ENCODE results near the gene TTLL11. TPM values are rescaled to one million over a fixed set of nuclear protein-coding genes. Genes with fewer than 3 reads are reported as not detected.

The TTLL11 gene
- total RNA-seq, 1 donor from 2014 or later: 6.9 TPM

GRCh38 chr9:122090287-122090883 lies 2.7 kb downstream of the TTLL11 start:
- FAIRE-seq (no peak), DNase-seq (ENCODE audit: low read depth) (no peak)
- no peak for TF ChIP-seq CTCF (IDR thresholded peaks at IDR 0.05; ENCODE audit: insufficient read depth, low read depth, low read length)
- TF ChIP-seq EZH2 (IDR thresholded peaks at IDR 0.05; ENCODE audit: insufficient read depth, low read length): no peak
- H3K27me3 ChIP-seq (ENCODE audit: insufficient read depth, low read length): no peaks in the 10 kb centered on the region
- H3K9me3 ChIP-seq (ENCODE audit: insufficient read depth, low read depth, low read length): no peaks in the 10 kb centered on the region
- no peaks in the 10 kb centered on the region for H3K36me3 ChIP-seq (ENCODE audit: insufficient read depth, low read length)
- Mint-ChIP-seq H3K4me1 (ENCODE audit: low read depth, unreplicated experiment) (peaks cover 7% of the 10 kb centered on the region), H3K9me3 (ENCODE audit: unreplicated experiment) (no peaks in the 10 kb centered on the region), H3K4me3 (ENCODE audit: unreplicated experiment) (no peak overlapping the region), H3K27ac (ENCODE audit: unreplicated experiment) (no peak overlapping the region), H3K36me3 (ENCODE audit: low read depth, unreplicated experiment) (peaks cover 6% of the 10 kb centered on the region), H3K27me3 (ENCODE audit: low read depth, unreplicated experiment) (peaks cover 7% of the 10 kb centered on the region)
- no peak overlapping the region for H3K27ac ChIP-seq (ENCODE audit: low read depth, low read length)
- H3K79me2 ChIP-seq (ENCODE audit: insufficient read depth, low read length): peaks cover 38% of the 10 kb centered on the region
- H3K4me1 ChIP-seq (ENCODE audit: insufficient read depth, low read length): peaks cover 22% of the 10 kb centered on the region
- no peak overlapping the region for H3K4me3 ChIP-seq (ENCODE audit: insufficient read depth, low read depth, low read length)
- H4K20me1 ChIP-seq (ENCODE audit: insufficient read depth, low read length): peaks cover 52% of the 10 kb centered on the region
- no peak overlapping the region for H2AFZ ChIP-seq (ENCODE audit: low read depth, low read length)
- no peak overlapping the region for H3K9ac ChIP-seq (ENCODE audit: low read length)
- no peak overlapping the region for H3K4me2 ChIP-seq (ENCODE audit: low read length)

GRCh38 chr9:122088880-122089706 lies 4.0 kb downstream of the TTLL11 start:
- H3K4me3 Mint-ChIP-seq (ENCODE audit: unreplicated experiment): no peak overlapping the region
- Histone ChIP-seq H2AFZ (ENCODE audit: low read depth, low read length) (no peak overlapping the region), H3K9me3 (ENCODE audit: insufficient read depth, low read depth, low read length) (no peaks in the 10 kb centered on the region), H3K4me2 (ENCODE audit: low read length) (no peak overlapping the region), H3K9ac (ENCODE audit: low read length) (no peak overlapping the region), H3K4me3 (ENCODE audit: insufficient read depth, low read depth, low read length) (no peak overlapping the region), H3K27ac (ENCODE audit: low read depth, low read length) (no peak overlapping the region), H4K20me1 (ENCODE audit: insufficient read depth, low read length) (peaks cover 52% of the 10 kb centered on the region), H3K36me3 (ENCODE audit: insufficient read depth, low read length) (no peaks in the 10 kb centered on the region), H3K4me1 (ENCODE audit: insufficient read depth, low read length) (peaks cover 22% of the 10 kb centered on the region), H3K79me2 (ENCODE audit: insufficient read depth, low read length) (peaks cover 45% of the 10 kb centered on the region), H3K27me3 (ENCODE audit: insufficient read depth, low read length) (no peaks in the 10 kb centered on the region)
- H3K4me1 Mint-ChIP-seq (ENCODE audit: low read depth, unreplicated experiment): peaks cover 7% of the 10 kb centered on the region
- peaks cover 6% of the 10 kb centered on the region for H3K36me3 Mint-ChIP-seq (ENCODE audit: low read depth, unreplicated experiment)
- H3K9me3 Mint-ChIP-seq (ENCODE audit: unreplicated experiment): no peaks in the 10 kb centered on the region
- no peaks in the 10 kb centered on the region for H3K27me3 Mint-ChIP-seq (ENCODE audit: low read depth, unreplicated experiment)
- H3K27ac Mint-ChIP-seq (ENCODE audit: unreplicated experiment): no peak overlapping the region
- DNase-seq (ENCODE audit: low read depth) (no peak), FAIRE-seq (no peak)
- TF ChIP-seq CTCF (IDR thresholded peaks at IDR 0.05; ENCODE audit: insufficient read depth, low read depth, low read length): no peak
- no peak for TF ChIP-seq EZH2 (IDR thresholded peaks at IDR 0.05; ENCODE audit: insufficient read depth, low read length)
